Measurements from ENCODE around the gene GJB5. TPM values are rescaled to one million over a fixed set of nuclear protein-coding genes. Genes with fewer than 3 reads are reported as not detected.

The GJB5 gene
- total RNA-seq, 1 experiment from 2014 or later, result not detected

- Histone ChIP-seq H3K36me3 (ENCODE audit: control insufficient read depth, insufficient read depth, low read length) (no peaks in the 10 kb centered on the region), H3K4me3 (ENCODE audit: low read depth, low read length) (no peak overlapping the region), H3K9me3 (no peaks in the 10 kb centered on the region), H3K4me1 (no peaks in the 10 kb centered on the region), H3K27me3 (replicated peaks; ENCODE audit: control insufficient read depth, insufficient read depth, low read length) (no peaks in the 10 kb centered on the region)
- Mint-ChIP-seq H3K4me1 (ENCODE audit: low read depth, unreplicated experiment) (no peaks in the 10 kb centered on the region), H3K27me3 (ENCODE audit: insufficient read depth, unreplicated experiment) (peaks cover 8% of the 10 kb centered on the region), H3K4me3 (ENCODE audit: unreplicated experiment) (no peak overlapping the region), H3K9me3 (ENCODE audit: unreplicated experiment) (no peaks in the 10 kb centered on the region), H3K36me3 (ENCODE audit: insufficient read depth, unreplicated experiment) (no peaks in the 10 kb centered on the region), H3K27ac (ENCODE audit: unreplicated experiment) (no peak overlapping the region)
- intact Hi-C loops (cut with micrococcal nuclease; ENCODE audit: unreplicated experiment), result no loop called here
- no peak for TF ChIP-seq CTCF (IDR thresholded peaks at IDR 0.05; ENCODE audit: insufficient read depth in 1 of 2, low read depth in 1 of 2, low read length in 1 of 2, severe bottlenecking in 1 of 2, unreplicated experiment in 1 of 2)
- CTCF ChIA-PET, result no interaction called here
- DNase-seq, result peak in 1 of 2 experiments; percentile 15
- BruUV-seq (replicated peaks), result no TSS peak
- POLR2A ChIA-PET, result no interaction called here
These were observed 45.3 kb upstream of the GJB5 start for GRCh38 chr1:34709547-34709946.

- H3K4me1 ChIP-seq, result no peaks in the 10 kb centered on the region
- no peak for TF ChIP-seq CTCF (IDR thresholded peaks at IDR 0.05; ENCODE audit: insufficient read depth in 1 of 2, low read depth in 1 of 2, low read length in 1 of 2, severe bottlenecking in 1 of 2, unreplicated experiment in 1 of 2)
- DNase-seq, result no peak
- H3K36me3 ChIP-seq (ENCODE audit: control insufficient read depth, insufficient read depth, low read length), result no peaks in the 10 kb centered on the region
- H3K27me3 Mint-ChIP-seq (ENCODE audit: insufficient read depth, unreplicated experiment), result peaks cover 4% of the 10 kb centered on the region
- CTCF ChIA-PET, result no interaction called here
- no peaks in the 10 kb centered on the region for H3K27me3 ChIP-seq (replicated peaks; ENCODE audit: control insufficient read depth, insufficient read depth, low read length)
- H3K4me3 Mint-ChIP-seq (ENCODE audit: unreplicated experiment), result no peak overlapping the region
- H3K9me3 ChIP-seq, result no peaks in the 10 kb centered on the region
- no peaks in the 10 kb centered on the region for H3K36me3 Mint-ChIP-seq (ENCODE audit: insufficient read depth, unreplicated experiment)
- no peaks in the 10 kb centered on the region for H3K4me1 Mint-ChIP-seq (ENCODE audit: low read depth, unreplicated experiment)
- H3K9me3 Mint-ChIP-seq (ENCODE audit: unreplicated experiment), result no peaks in the 10 kb centered on the region
- POLR2A ChIA-PET, result no interaction called here
- no peak overlapping the region for H3K4me3 ChIP-seq (ENCODE audit: low read depth, low read length)
- H3K27ac Mint-ChIP-seq (ENCODE audit: unreplicated experiment), result no peak overlapping the region
- intact Hi-C loops (cut with micrococcal nuclease; ENCODE audit: unreplicated experiment), result no loop called here
- no TSS peak for BruUV-seq (replicated peaks)
These were observed 44.0 kb upstream of the GJB5 start for GRCh38 chr1:34710812-34711211.

GRCh38 chr1:34711485-34711884 is 43.4 kb upstream of the GJB5 start:
- H3K9me3 Mint-ChIP-seq (ENCODE audit: unreplicated experiment), result no peaks in the 10 kb centered on the region
- no peaks in the 10 kb centered on the region for H3K9me3 ChIP-seq
- BruUV-seq (replicated peaks), result no TSS peak
- CTCF ChIA-PET, result no interaction called here
- TF ChIP-seq CTCF (IDR thresholded peaks at IDR 0.05; ENCODE audit: insufficient read depth in 1 of 2, low read depth in 1 of 2, low read length in 1 of 2, severe bottlenecking in 1 of 2, unreplicated experiment in 1 of 2), result no peak
- no peak overlapping the region for H3K27ac Mint-ChIP-seq (ENCODE audit: unreplicated experiment)
- intact Hi-C loops (cut with micrococcal nuclease; ENCODE audit: unreplicated experiment), result no loop called here
- H3K27me3 ChIP-seq (replicated peaks; ENCODE audit: control insufficient read depth, insufficient read depth, low read length), result no peaks in the 10 kb centered on the region
- POLR2A ChIA-PET, result no interaction called here
- DNase-seq, result peak in 1 of 2 experiments; percentile 9
- no peaks in the 10 kb centered on the region for H3K36me3 Mint-ChIP-seq (ENCODE audit: insufficient read depth, unreplicated experiment)
- no peaks in the 10 kb centered on the region for H3K4me1 ChIP-seq
- no peak overlapping the region for H3K4me3 ChIP-seq (ENCODE audit: low read depth, low read length)
- no peak overlapping the region for H3K4me3 Mint-ChIP-seq (ENCODE audit: unreplicated experiment)
- H3K27me3 Mint-ChIP-seq (ENCODE audit: insufficient read depth, unreplicated experiment), result peaks cover 4% of the 10 kb centered on the region
- H3K36me3 ChIP-seq (ENCODE audit: control insufficient read depth, insufficient read depth, low read length), result no peaks in the 10 kb centered on the region
- H3K4me1 Mint-ChIP-seq (ENCODE audit: low read depth, unreplicated experiment), result no peaks in the 10 kb centered on the region

All from Caco-2 (cell line).